SK-N-MC (cell line): ENCODE measurements around the gene CLHC1.

Source experiments
- EZH2 ChIP-seq: fragments of 200-600 bp; sonication (generic); IDR thresholded peaks from one replicate; pipeline ENCODE4 v1.6.1; 2017; ENCODE audit warnings: antibody characterized with exemption
- POLR2AphosphoS5 ChIP-seq: IDR thresholded peaks from 2 replicates; pipeline ENCODE4 v1.6.1; 2012; ENCODE audit warnings: mild to moderate bottlenecking, low read depth, low read length, borderline replicate concordance

DNA sequence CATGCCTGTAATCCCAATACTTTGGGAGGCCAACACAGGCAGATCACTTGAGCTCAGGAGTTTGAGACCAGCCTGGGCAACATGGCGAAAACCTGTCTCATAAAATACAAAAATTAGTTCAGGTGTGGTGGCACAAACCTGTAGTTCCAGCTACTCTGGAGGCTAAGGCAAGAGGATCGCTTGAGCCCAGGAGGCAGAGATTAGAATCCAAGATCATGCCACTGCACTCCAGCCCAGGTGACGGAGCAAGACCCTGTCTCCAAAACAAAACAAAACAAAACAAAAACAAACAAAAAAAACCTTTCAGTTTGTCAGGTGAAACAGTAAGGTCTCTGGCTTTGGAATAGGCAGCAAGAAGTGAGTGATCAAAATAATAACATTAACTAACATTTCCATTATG lies 84.6 kb downstream of the CLHC1 start:
- no peak for TF ChIP-seq EZH2
- no peak for TF ChIP-seq POLR2AphosphoS5
